Skeletal muscle satellite cell (primary cell): ENCODE results near the gene ADAM19. TPM values are rescaled to one million over a fixed set of nuclear protein-coding genes. Genes with fewer than 3 reads are reported as not detected.
A peak's percentile ranks its signal among the peaks of the same experiment; 100 is the strongest.

Experiments used
- H3K27me3 ChIP-seq: 2 replicates; pipeline ENCODE4 v1.7.0; 2013; ENCODE audit warnings: low read length; ENCODE audit not compliant: control insufficient read depth, insufficient read depth
- H3K36me3 ChIP-seq: 2 replicates; pipeline ENCODE4 v1.7.0; 2013; ENCODE audit warnings: mild to moderate bottlenecking, control low read depth, low read length; ENCODE audit not compliant: insufficient read depth
- H3K4me1 ChIP-seq: 2 replicates; pipeline ENCODE4 v1.7.0; 2013; ENCODE audit warnings: low read length; ENCODE audit not compliant: control insufficient read depth, insufficient read depth
- H3K4me2 ChIP-seq: 2 replicates; pipeline ENCODE4 v1.7.0; 2013; ENCODE audit warnings: mild to moderate bottlenecking, low read length
- H3K4me3 ChIP-seq: 2 replicates; pipeline ENCODE4 v1.7.0; 2013; ENCODE audit warnings: low read length
- H3K9ac ChIP-seq: 2 replicates; pipeline ENCODE4 v1.7.0; 2013; ENCODE audit warnings: mild to moderate bottlenecking, low read depth, low read length, moderate library complexity
- H3K9me3 ChIP-seq: replicated peaks from 2 replicates; pipeline ENCODE4 v1.7.0; 2013; ENCODE audit warnings: mild to moderate bottlenecking, control low read depth, low read length
- total RNA-seq: library from RNA; depleted of rRNA; stranded (reverse); fragments of >200 nt; gene quantifications from 2 replicates; pipeline ENCODE4 v1.2.3, GENCODE V29; 2012; rRNA removed

The ADAM19 gene
- 0.76 and 7.6 TPM in 2 replicates for total RNA-seq

GRCh38 chr5:157575381-157576020 lies at the start of gene ADAM19:
Gene ADAM19 (minus strand): TSS chr5:157575775. CDS start chr5:157575696, 79 bp downstream.
- peaks cover 41% of the 10 kb centered on the region for H3K4me1 ChIP-seq
- H3K4me2 ChIP-seq: peak within 1 kb of the TSS; percentile 98
- no peaks in the 10 kb centered on the region for H3K9me3 ChIP-seq

GRCh38 chr5:157624144-157624543 lies 48.6 kb upstream of the ADAM19 start:
- Histone ChIP-seq H3K4me1 (no peaks in the 10 kb centered on the region), H3K4me3 (no peak overlapping the region), H3K9ac (no peak overlapping the region), H3K9me3 (no peaks in the 10 kb centered on the region), H3K36me3 (no peaks in the 10 kb centered on the region), H3K27me3 (no peaks in the 10 kb centered on the region), H3K4me2 (no peak overlapping the region)

More at GRCh38 chr5:157575381-157576020, at the start of gene ADAM19:
- Histone ChIP-seq H3K36me3 (peaks cover 8% of the 10 kb centered on the region), H3K9ac (peak within 1 kb of the TSS; percentile 90), H3K4me3 (peak within 1 kb of the TSS; percentile 95), H3K27me3 (no peaks in the 10 kb centered on the region)

GRCh38 chr5:157620776-157621175 lies 45.2 kb upstream of the ADAM19 start:
- Histone ChIP-seq H3K27me3 (no peaks in the 10 kb centered on the region), H3K9ac (no peak overlapping the region)

GRCh38 chr5:157618191-157618765 lies 42.7 kb upstream of the ADAM19 start:
- H3K4me3 ChIP-seq: no peak overlapping the region
- H3K9ac ChIP-seq: no peak overlapping the region
- no peaks in the 10 kb centered on the region for H3K36me3 ChIP-seq
- H3K4me1 ChIP-seq: no peaks in the 10 kb centered on the region
- H3K4me2 ChIP-seq: no peak overlapping the region
- H3K27me3 ChIP-seq: no peaks in the 10 kb centered on the region
- no peaks in the 10 kb centered on the region for H3K9me3 ChIP-seq

More at GRCh38 chr5:157620776-157621175, 45.2 kb upstream of the ADAM19 start:
- no peaks in the 10 kb centered on the region for H3K36me3 ChIP-seq
- H3K4me1 ChIP-seq: no peaks in the 10 kb centered on the region
- H3K4me3 ChIP-seq: no peak overlapping the region
- H3K4me2 ChIP-seq: no peak overlapping the region
- H3K9me3 ChIP-seq: no peaks in the 10 kb centered on the region

GRCh38 chr5:157616785-157617184 lies 41.2 kb upstream of the ADAM19 start:
- no peak overlapping the region for H3K4me2 ChIP-seq
- no peaks in the 10 kb centered on the region for H3K9me3 ChIP-seq
- H3K9ac ChIP-seq: no peak overlapping the region
- no peaks in the 10 kb centered on the region for H3K36me3 ChIP-seq
- H3K4me1 ChIP-seq: peaks cover 6% of the 10 kb centered on the region
- H3K4me3 ChIP-seq: no peak overlapping the region
- H3K27me3 ChIP-seq: no peaks in the 10 kb centered on the region

- Histone ChIP-seq H3K4me3 (no peak overlapping the region), H3K27me3 (no peaks in the 10 kb centered on the region), H3K36me3 (no peaks in the 10 kb centered on the region), H3K9ac (no peak overlapping the region), H3K4me1 (peaks cover 19% of the 10 kb centered on the region), H3K9me3 (no peaks in the 10 kb centered on the region), H3K4me2 (no peak overlapping the region)
Observed at GRCh38 chr5:157613385-157614245, 38.0 kb upstream of the ADAM19 start.

- Histone ChIP-seq H3K4me1 (peaks cover 28% of the 10 kb centered on the region), H3K27me3 (no peaks in the 10 kb centered on the region), H3K4me2 (no peak overlapping the region), H3K9me3 (no peaks in the 10 kb centered on the region), H3K9ac (no peak overlapping the region), H3K4me3 (no peak overlapping the region), H3K36me3 (no peaks in the 10 kb centered on the region)
Observed at GRCh38 chr5:157612581-157612980, 37.0 kb upstream of the ADAM19 start.

GRCh38 chr5:157611571-157612476 lies 36.2 kb upstream of the ADAM19 start:
- no peak overlapping the region for H3K4me2 ChIP-seq
- no peak overlapping the region for H3K4me3 ChIP-seq
- no peaks in the 10 kb centered on the region for H3K9me3 ChIP-seq
- H3K9ac ChIP-seq: no peak overlapping the region
- no peaks in the 10 kb centered on the region for H3K36me3 ChIP-seq
- H3K4me1 ChIP-seq: peaks cover 35% of the 10 kb centered on the region
- H3K27me3 ChIP-seq: no peaks in the 10 kb centered on the region

- Histone ChIP-seq H3K9me3 (no peaks in the 10 kb centered on the region), H3K4me3 (no peak overlapping the region), H3K27me3 (no peaks in the 10 kb centered on the region), H3K4me1 (peaks cover 43% of the 10 kb centered on the region), H3K36me3 (no peaks in the 10 kb centered on the region), H3K4me2 (no peak overlapping the region), H3K9ac (no peak overlapping the region)
Observed at GRCh38 chr5:157610990-157611389, 35.4 kb upstream of the ADAM19 start.

- no peaks in the 10 kb centered on the region for H3K36me3 ChIP-seq
- H3K4me2 ChIP-seq: no peak overlapping the region
- H3K9me3 ChIP-seq: no peaks in the 10 kb centered on the region
- H3K9ac ChIP-seq: no peak overlapping the region
- H3K4me1 ChIP-seq: peaks cover 50% of the 10 kb centered on the region
- H3K4me3 ChIP-seq: no peak overlapping the region
- H3K27me3 ChIP-seq: no peaks in the 10 kb centered on the region
Observed at GRCh38 chr5:157608972-157609565, 33.5 kb upstream of the ADAM19 start.
